Measurements from ENCODE around the gene SYNE4. TPM values are rescaled to one million over a fixed set of nuclear protein-coding genes. Genes with fewer than 3 reads are reported as not detected.

Gene SYNE4
- total and polyA plus RNA-seq, 9 of the 15 experiments (the other 6 are each of a cell fraction or from before 2014, with no cell fraction given): 0.03 to 0.65 (median 0.29) TPM

DNA sequence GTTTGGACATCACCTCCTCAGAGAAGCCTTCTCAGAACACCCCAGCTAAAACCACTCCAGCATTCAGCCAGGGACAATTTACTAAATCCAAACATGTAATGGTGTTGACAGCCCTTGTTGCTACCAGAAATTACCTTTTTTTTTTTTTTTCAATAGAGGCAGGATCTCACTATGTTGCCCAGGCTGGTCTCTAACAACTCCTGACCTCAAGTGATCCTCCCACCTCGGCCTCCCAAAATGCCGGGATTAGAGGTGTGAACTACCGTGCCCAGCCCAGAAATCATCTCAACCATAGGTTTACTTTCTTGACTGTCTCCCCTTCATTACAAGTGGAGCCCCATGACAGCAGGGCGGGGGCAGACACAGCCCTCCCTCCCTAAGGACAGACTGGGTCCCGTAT is 14.8 kb upstream of the SYNE4 start:
- no peak overlapping the region for H3K4me2 ChIP-seq (ENCODE audit: insufficient read depth, low read length)
- no peak overlapping the region for H3K4me3 ChIP-seq
- no peaks in the 10 kb centered on the region for H3K27me3 ChIP-seq (ENCODE audit: control insufficient read depth in 2 of 2, insufficient read depth in 2 of 2, low read length in 2 of 2)
- no peak overlapping the region for H3K27ac ChIP-seq (ENCODE audit: extremely low read depth, low read depth, low read length)
- BruUV-seq (replicated peaks): no TSS peak
- H2AFZ ChIP-seq (ENCODE audit: low read depth, low read length): no peak overlapping the region
- TF ChIP-seq, protein P1, sequence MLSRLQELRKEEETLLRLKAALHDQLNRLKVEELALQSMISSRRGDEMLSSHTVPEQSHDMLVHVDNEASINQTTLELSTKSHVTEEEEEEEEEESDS (CRISPR knock-in tag; IDR thresholded peaks at IDR 0.05): no peak
- TF ChIP-seq ZNF121 (CRISPR knock-in tag; conservative IDR thresholded peaks at IDR 0.05): peak; percentile 69
- FAIRE-seq (no peak), DNase-seq (ENCODE audit: extremely low read depth in 1 of 4, low spot score in 3 of 4) (no peak), ATAC-seq (no peak)
- H3K9me3 ChIP-seq (replicated peaks; ENCODE audit: control insufficient read depth, insufficient read depth, low read depth, low read length): no peaks in the 10 kb centered on the region
- H3K9ac ChIP-seq (ENCODE audit: insufficient read depth in 1 of 2, low read depth in 2 of 2, low read length in 2 of 2): no peak overlapping the region
- in situ Hi-C loops (cut with MboI) (no loop called here), intact Hi-C loops (cut with micrococcal nuclease) (no loop called here)
- no peaks in the 10 kb centered on the region for H3K9me1 ChIP-seq (ENCODE audit: control insufficient read depth, insufficient read depth, low read length)
- H3K4me1 ChIP-seq (replicated peaks in 1 of 2; ENCODE audit: control insufficient read depth in 2 of 2, insufficient read depth in 2 of 2, low read length in 2 of 2): peaks cover 0 to 10% of the 10 kb centered on the region in 2 experiments; a peak in 1 of 5 replicates
- CTCF ChIA-PET (ENCODE audit: low intra/inter-chr PET ratio): interaction anchor here (0.6 kb wide), 1 partner anchor 12 kb away, joined by 4 read pairs; no protein-coding TSS in a partner anchor
- no peaks in the 10 kb centered on the region for H3K79me2 ChIP-seq (ENCODE audit: control insufficient read depth, insufficient read depth, low read length)
- POLR2A ChIA-PET: interaction anchor here (1.1 kb wide), 1 partner anchor 20 kb away, joined by 4 read pairs; no protein-coding TSS in a partner anchor
- H3K36me3 ChIP-seq (ENCODE audit: control insufficient read depth, insufficient read depth, low read length): peaks cover 56% of the 10 kb centered on the region; the same call in 2 of the 3 replicates
- WGBS (ENCODE audit: insufficient coverage, low coverage, missing lambda C conversion rate): 89% methylated on average over 5 of the region's 5 CpGs
- no peaks in the 10 kb centered on the region for H4K20me1 ChIP-seq (replicated peaks; ENCODE audit: control insufficient read depth, insufficient read depth, low read length)

DNA sequence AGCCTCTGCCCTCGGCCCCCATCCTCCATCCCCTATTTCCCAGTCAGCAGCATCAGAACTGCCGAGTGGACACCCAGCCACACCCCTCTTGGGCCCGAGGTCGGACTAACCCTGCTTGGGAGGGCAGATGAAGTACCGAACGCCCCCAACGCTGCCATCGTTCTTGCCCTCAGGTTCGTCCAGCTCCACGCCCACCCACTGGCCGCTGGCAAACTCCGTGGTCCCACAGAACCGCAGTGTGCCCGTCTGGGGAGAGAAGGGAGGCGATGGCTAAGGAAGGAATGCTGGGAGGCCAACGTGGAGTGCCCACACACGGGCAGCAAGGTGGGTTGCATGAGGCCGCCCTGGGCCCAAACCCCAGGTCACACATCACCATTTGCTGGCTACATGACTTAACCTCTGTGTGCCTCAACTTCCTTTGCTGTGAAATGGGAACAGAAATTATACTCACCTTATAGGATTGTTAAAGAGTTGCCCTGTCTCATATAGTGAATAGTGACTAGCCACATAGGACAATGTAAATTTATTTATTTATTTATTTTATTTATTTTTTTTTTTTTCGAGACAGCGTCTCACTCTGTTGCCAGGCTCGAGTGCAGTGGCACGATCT is 10.6 kb upstream of the SYNE4 start:
- in situ Hi-C loops (cut with MboI): no loop called here
- 96% methylated on average over 16 of the region's 22 CpGs for WGBS (ENCODE audit: insufficient coverage, low coverage, missing lambda C conversion rate)

More for the DNA sequence above, 10.6 kb upstream of the SYNE4 start:
- intact Hi-C loops (cut with micrococcal nuclease): no loop called here
- H3K27ac ChIP-seq (ENCODE audit: extremely low read depth, low read depth, low read length): no peak overlapping the region
- BruUV-seq (replicated peaks): no TSS peak
- H3K36me3 ChIP-seq (ENCODE audit: control insufficient read depth, insufficient read depth, low read length): peaks cover 45% of the 10 kb centered on the region; the same call in 2 of the 3 replicates
- H4K20me1 ChIP-seq (replicated peaks; ENCODE audit: control insufficient read depth, insufficient read depth, low read length): no peaks in the 10 kb centered on the region
- FAIRE-seq (no peak), DNase-seq (ENCODE audit: extremely low read depth in 1 of 4, low spot score in 3 of 4) (no peak), ATAC-seq (no peak)
- H3K9me1 ChIP-seq (ENCODE audit: control insufficient read depth, insufficient read depth, low read length): no peaks in the 10 kb centered on the region
- H3K27me3 ChIP-seq (ENCODE audit: control insufficient read depth in 2 of 2, insufficient read depth in 2 of 2, low read length in 2 of 2): no peaks in the 10 kb centered on the region
- H3K4me3 ChIP-seq: no peak overlapping the region
- H3K4me2 ChIP-seq (ENCODE audit: insufficient read depth, low read length): no peak overlapping the region
- H3K9me3 ChIP-seq (replicated peaks; ENCODE audit: control insufficient read depth, insufficient read depth, low read depth, low read length): no peaks in the 10 kb centered on the region
- peaks cover 6 to 23% of the 10 kb centered on the region in 2 experiments; a peak in 4 of 5 replicates for H3K4me1 ChIP-seq (replicated peaks in 1 of 2; ENCODE audit: control insufficient read depth in 2 of 2, insufficient read depth in 2 of 2, low read length in 2 of 2)
- peaks cover 18% of the 10 kb centered on the region for H3K79me2 ChIP-seq (ENCODE audit: control insufficient read depth, insufficient read depth, low read length)
- ChIA-PET CTCF (ENCODE audit: low intra/inter-chr PET ratio) (no interaction called here), POLR2A (no interaction called here)
- no peak overlapping the region for H2AFZ ChIP-seq (ENCODE audit: low read depth, low read length)
- TF ChIP-seq POLR2G (IDR thresholded peaks at IDR 0.05; ENCODE audit: low read depth, low read length): peak; percentile 63; the same call in 1 of the 2 replicates
- TF ChIP-seq, protein P2, sequence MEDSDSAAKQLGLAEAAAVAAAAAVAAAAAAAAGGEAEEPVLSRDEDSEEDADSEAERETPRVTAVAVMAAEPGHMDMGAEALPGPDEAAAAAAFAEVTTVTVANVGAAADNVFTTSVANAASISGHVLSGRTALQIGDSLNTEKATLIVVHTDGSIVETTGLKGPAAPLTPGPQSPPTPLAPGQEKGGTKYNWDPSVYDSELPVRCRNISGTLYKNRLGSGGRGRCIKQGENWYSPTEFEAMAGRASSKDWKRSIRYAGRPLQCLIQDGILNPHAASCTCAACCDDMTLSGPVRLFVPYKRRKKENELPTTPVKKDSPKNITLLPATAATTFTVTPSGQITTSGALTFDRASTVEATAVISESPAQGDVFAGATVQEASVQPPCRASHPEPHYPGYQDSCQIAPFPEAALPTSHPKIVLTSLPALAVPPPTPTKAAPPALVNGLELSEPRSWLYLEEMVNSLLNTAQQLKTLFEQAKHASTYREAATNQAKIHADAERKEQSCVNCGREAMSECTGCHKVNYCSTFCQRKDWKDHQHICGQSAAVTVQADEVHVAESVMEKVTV (CRISPR knock-in tag; IDR thresholded peaks at IDR 0.05): no peak
- peak; percentile 47; the same call in 1 of the 2 replicates for TF ChIP-seq RBFOX2 (IDR thresholded peaks at IDR 0.05; ENCODE audit: low read depth, low read length)
- peak; percentile 64 for TF ChIP-seq RBM25 (IDR thresholded peaks at IDR 0.05; ENCODE audit: low read depth, low read length, severe bottlenecking)
- no peak overlapping the region for H3K9ac ChIP-seq (ENCODE audit: insufficient read depth in 1 of 2, low read depth in 2 of 2, low read length in 2 of 2)

Data from K562 (cell line).